GM19324 (cell line): Measurements from ENCODE around the gene CMC2.

Source experiments
- ATAC-seq: cut with Tn5 transposase; IDR thresholded peaks from one replicate; pipeline ENCODE4 v1.9.1; 2021; ENCODE audit warnings: mild to moderate bottlenecking, moderate library complexity; ENCODE audit not compliant: unreplicated experiment, low FRiP score

The CMC2 gene

GRCh38 chr16:80938004-80938878 is 68.4 kb downstream of the CMC2 start:
- ATAC-seq, result no peak

DNA sequence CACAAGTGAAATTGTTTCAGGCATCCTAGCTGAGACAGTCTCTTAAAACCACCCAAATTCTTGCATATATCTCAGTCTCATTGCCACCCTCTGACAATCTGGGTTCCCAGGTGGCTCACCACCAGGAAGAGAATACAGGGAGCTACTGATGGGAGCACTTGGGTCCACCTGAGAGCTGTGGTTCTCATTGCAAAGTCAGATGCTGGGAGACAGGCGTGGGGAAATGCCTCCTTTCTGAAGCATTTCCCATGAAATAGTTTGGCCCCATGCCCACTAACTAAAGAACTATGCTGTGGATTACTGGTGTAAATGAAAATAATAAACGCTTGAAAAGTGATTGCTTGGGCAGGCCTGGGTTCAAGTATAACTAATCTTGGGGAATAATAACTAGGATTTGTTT is 70.3 kb downstream of the CMC2 start:
- ATAC-seq, result no peak

DNA sequence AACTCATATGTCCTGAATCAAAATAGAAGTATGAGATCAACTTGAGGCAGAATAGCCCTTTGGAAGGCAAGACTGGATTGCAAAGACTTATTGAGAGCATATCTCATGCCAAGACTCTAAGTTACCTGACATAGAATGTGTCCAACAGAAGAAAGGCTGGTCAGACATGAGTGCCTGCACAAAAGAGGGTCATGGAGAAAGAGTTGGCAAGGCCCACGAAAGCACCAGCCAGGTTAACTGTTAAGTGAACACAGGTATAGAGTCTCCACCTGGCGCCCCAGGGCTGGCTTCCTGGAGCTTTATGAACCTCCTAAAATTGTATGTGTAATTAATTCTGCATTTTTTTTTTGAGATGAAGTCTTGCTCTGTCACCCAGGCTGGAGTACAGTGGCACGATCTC is 71.0 kb downstream of the CMC2 start:
- ATAC-seq, result no peak

DNA sequence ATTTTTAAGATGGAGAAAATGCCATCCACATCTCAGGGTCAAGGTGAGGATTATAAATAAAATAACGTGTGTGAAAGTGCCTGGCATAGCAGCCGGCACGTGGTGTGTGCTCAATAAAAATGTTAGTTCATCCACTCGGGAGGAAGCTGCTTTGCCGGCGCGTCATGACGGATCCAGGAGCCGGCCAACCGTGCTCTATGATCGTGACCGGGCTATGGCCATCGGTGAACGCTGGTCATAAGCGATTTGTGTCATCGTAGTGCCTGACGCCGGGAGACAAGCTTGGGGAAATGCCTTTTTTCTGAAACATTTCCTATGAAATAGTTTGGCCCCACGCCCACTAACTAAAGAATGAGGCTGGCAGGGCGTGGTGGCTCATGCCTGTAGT is 74.0 kb downstream of the CMC2 start:
- no peak for ATAC-seq

DNA sequence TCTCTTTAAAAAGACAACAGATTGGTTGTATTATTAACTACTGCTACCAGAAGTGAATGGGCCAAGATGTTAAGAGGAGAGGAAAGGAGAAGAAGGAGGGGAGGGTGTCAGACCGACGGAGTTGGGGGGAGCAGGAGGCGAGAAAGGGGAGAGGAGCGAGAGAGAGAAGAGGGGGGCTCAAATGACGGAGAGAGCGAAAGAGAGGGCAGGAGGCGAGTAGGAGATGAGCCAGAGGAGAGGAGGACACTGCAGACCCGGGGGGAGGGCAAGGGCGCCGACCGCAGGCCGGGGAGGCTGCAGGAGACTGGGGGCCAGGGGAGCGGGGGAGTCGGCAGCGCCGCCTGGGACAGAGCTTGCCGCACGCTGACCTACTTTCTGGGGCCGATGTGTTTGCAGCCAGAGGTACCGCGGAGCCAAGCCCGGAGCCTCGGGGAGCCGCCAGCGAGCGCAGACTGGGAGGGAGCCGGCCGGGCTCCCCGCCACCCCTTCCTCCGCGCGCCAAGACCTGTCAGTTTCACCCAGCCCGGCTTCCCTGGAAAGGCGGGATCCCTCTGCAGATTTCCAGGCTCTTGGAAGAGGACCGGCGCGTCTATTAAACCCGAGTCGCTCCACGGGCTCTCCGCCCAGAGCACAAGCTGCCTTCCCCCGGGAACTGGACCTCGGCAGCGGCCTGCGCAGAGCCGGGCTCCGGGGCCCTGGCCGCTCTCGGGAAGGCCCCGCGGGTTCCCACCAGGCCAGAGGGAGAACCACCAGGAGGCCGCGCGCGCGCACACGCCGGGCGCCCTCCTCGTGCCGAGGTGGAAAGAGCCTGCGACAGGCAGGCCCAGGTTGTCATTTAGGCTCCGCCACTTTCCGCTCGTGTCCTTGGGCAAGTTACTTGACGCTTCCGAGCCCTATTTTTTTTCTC is 74.6 kb downstream of the CMC2 start:
- no peak for ATAC-seq

GRCh38 chr16:80924372-80924978 is 82.2 kb downstream of the CMC2 start:
- ATAC-seq, result no peak

DNA sequence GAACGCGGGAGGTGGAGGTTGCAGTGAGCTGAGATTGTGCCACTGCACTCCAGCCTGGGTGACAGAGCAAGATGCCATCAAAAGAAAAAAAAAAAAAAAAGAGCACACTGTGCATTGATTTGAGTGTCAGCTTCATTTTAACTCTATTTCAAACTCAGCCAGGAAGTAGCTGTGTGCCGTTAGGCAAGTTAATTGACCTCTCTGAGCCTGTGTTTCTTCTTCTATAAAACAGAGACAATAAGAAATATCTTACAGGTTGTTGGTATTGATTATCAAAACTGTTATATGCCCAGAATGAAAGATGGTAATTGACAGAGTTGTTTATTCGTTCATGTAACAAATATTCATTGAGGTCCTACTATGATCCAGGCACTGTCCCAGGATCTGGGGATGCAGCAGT is 83.3 kb downstream of the CMC2 start:
- no peak for ATAC-seq
